ENCODE results near the gene ADCY5.

Gene ADCY5

DNA sequence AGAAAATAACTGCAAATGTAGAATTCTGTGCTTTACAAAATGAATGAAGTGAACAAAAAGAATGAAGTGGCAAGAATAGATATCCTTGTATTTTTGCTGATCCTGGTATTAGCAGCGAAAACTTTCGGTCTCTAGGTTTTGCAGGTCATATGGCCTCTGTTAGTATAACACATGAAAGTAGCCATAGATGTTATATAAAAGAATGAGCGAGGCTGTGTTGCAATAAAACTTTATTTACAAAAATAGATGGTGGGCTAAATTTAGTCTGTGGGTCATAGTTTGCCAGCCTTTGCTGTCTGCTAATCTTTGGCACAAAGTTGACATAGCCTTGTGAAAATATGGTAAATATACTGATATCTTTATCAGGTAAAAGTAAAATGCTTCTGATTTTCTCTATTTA lies 212.0 kb downstream of the ADCY5 start:
- no peak for DNase-seq
